HS-5 (cell line): ENCODE measurements around the gene ACTN3.
"Not testable (repeated sequence)": the region's sequence is repeated elsewhere in the genome, so short reads cannot be mapped to it uniquely, and the experiment has no call there.

Source experiments
- DNase-seq: peaks from one replicate; pipeline ENCODE4 v3.0.0-alpha.2; 2012; ENCODE audit warnings: low read depth

The ACTN3 gene

GRCh38 chr11:66546368-66546965 is at the start of gene ACTN3:
TSS of gene ACTN3 (plus strand) at chr11:66546903. CDS start at chr11:66546938, 35 bp downstream.
- DNase-seq, result no peak

GRCh38 chr11:66497206-66497605 is 49.5 kb upstream of the ACTN3 start:
- DNase-seq, result no peak

GRCh38 chr11:66498506-66498905 is 48.2 kb upstream of the ACTN3 start:
- no peak for DNase-seq

GRCh38 chr11:66505276-66505816 is 41.4 kb upstream of the ACTN3 start:
- no peak for DNase-seq

GRCh38 chr11:66509131-66509561 is 37.6 kb upstream of the ACTN3 start:
- no peak for DNase-seq

DNA sequence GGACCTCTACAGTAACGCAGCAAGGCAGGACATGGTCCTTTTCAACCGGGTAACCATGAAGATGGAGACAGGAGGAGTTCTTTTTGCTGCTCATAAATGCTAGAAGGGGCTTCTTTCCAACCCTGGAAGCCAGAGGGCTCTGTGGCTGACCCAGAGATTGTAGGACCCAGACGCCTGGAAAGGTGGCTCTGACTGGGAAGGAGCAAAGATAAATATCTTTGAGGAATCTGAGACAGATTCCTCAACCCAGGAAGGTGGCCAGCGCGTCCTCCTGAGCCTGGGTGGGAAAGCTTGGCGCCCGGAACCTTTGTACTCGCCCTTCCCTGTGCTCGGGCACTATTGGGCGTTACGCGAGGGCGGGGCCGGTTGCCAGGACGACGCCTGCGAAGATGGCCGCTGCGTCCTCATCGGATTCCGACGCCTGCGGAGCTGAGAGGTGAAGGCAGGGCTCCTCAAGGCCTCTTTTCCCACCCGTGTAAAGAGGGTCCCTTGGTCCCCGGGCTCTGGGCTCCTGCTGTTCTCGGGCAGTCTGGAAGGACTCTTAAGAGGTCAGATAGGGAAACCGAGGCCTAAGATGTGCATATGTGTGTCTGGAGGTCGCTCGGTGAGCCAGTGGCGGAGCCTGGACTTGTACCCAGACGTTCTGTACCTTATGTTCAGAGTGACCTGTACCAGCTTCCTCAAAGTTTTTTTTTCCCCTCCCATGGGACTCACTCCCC is 36.3 kb upstream of the ACTN3 start, which contains the start of gene BBS1:
TSS of gene BBS1 (plus strand) at position 365 of the 719 bp plus-strand sequence. CDS start at position 390, 25 bp downstream.
- DNase-seq, result peak; percentile 41

GRCh38 chr11:66510990-66511339 is 35.7 kb upstream of the ACTN3 start:
- no peak for DNase-seq

- no peak for DNase-seq
Measured at GRCh38 chr11:66523611-66524010, 23.1 kb upstream of the ACTN3 start.

DNA sequence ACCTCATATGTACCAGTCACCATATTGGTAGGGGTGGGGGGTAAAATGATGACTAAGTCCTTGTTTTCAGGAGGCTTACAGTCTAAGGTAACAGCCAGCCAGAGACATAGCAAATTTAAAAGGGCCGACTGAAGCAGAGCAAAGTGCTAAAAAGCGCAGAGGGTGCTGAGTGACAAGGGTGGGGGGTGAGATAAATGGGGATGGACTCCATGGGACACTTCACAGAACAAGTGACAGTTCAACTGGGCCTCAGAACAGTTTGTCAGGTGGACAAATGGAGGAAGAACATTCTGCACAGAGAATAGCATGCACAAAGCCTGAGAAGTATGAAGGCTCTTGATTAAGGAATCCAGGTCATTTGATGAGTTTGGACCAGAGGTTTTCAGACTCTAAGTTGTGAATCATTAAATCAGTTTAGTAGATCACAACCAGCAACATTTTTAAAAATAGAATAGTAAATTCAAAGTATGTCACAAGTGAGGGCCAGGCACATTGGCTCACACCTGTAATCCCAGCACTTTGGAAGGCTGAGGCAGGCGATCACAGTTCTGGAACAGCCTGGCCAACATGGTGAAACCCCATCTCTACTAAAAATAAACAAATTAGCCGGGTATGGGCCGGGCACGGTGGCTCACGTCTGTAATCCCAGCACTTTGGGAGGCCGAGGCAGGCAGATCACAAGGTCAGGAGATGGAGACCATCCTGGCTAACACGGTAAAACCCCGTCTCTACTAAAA is 22.2 kb upstream of the ACTN3 start:
- no peak for DNase-seq

DNA sequence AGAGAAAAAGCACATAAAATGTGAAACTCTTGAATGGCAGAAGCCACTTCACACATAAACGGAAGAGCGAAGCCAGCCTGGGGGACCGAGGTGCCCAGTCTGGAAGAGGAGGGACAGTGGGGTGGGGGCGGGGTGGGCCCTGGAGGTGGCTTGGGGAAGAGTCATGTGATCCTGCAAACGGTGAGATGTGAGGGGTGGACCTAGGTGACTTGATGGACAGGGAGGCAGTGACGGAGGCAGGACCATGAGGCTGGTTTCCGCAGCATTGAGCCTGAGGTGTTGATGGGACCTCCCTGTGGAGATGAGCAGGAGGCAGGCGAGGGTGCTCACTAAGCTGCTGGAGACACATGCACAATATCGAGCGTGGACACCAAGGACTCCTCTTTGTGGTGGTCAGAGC is 17.6 kb upstream of the ACTN3 start:
- DNase-seq, result no peak

GRCh38 chr11:66529655-66530054 is 17.0 kb upstream of the ACTN3 start:
- DNase-seq, result no peak

DNA sequence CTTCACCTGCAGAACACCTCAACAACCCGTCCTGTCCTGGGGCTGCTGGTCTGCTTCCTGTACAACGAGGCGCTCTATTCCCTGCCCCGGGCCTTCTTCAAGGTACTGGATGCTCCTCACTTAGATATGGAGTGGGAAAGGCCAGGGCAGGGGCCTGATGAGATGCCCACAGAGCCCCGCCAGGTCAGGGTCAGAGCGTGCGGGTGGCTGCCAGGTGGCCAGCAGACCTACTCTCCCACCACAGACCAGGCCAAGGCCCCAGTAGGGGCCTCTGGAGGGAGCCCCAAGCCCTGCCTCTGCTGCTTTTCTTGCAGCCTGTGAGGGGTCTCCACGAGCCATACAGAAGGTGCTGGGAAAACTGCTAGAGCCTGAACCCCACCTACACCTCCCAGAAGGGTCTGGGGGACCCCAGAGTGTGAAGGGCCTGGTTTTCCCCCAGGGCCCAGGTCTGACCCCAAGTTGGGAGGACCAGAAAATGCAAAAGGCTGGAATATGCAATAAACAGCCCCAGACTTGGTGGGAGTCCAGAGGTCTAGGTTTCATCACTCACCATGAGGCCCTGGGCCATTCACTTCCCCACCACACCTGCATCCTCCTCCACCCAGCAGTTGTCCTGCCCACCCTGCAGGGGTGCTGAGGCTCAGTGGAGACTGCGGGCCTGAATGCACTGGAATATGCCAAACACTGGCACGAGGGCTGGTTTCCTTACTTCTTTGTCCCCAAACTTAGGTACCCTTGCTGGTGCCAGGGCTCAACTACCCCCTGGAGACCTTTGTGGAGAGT is 15.6 kb upstream of the ACTN3 start:
- no peak for DNase-seq

GRCh38 chr11:66531841-66532240 is 14.9 kb upstream of the ACTN3 start:
- DNase-seq, result no peak

- DNase-seq, result no peak
Measured at GRCh38 chr11:66532784-66533183, 13.9 kb upstream of the ACTN3 start.

DNA sequence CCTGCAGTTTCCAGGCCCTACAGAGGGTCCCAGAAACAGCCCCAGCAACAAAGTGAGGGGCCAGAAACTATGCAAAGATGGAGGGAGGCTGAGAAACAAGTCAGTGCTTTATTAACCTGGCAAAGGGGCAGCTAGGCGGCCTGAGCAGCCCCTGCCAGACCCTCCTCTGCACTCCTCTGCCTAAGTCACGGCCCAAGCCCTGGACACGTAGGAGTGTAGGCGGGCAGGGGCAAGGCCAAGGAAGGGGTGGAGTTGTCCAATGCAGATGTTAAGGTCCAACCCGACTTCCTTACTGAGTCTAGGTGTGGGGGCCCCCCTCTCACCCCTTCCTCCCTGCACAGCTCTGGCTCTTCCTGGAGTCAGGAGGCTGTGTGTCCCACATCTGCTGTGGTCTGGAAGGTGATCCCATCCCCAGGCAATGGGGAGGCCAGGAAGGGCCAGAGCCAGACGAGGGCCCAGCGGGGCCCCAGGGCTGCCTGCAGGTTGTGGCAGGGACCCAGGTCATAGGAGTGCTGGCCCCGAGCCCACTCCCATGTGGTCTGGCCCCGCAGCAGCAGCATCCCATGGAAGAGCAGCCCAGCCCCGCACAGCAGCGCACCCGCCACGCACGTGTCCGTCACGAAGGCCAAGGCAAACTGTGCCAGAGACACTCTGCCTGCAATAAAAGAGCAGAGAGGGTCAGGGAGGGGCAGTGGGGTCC is 7.4 kb upstream of the ACTN3 start:
- DNase-seq, result no peak

GRCh38 chr11:66539870-66540213 is 6.9 kb upstream of the ACTN3 start:
- no peak for DNase-seq

DNA sequence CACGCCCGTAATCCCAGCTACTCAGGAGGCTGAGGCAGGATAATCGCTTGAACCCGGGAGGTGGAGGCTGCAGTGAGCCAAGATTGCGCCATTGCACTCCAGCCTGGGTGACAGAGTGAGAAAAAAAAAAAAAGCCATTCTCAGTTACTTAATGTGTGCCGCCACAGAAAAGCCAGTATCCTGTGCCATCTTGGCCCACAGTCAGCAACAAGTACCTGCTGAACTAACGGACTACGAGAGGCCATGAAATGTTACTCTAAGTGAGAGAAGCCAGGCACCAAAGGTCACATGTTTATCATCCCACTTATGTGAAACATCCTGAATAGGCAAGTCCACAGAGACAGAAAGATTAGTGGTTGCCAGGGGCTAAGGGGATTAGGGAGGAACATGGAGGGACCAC is 6.1 kb upstream of the ACTN3 start:
- not testable (repeated sequence) for DNase-seq

- DNase-seq, result no peak
Measured at GRCh38 chr11:66541892-66542291, 4.8 kb upstream of the ACTN3 start.

- DNase-seq, result no peak
Measured at GRCh38 chr11:66542362-66542761, 4.3 kb upstream of the ACTN3 start.

GRCh38 chr11:66543263-66544107 is 3.2 kb upstream of the ACTN3 start:
- no peak for DNase-seq

- not testable (repeated sequence) for DNase-seq
Measured at GRCh38 chr11:66544952-66545351, 1.8 kb upstream of the ACTN3 start.
